WTC11 (cell line): Measurements from ENCODE around the gene CYRIA. TPM values are rescaled to one million over a fixed set of nuclear protein-coding genes. Genes with fewer than 3 reads are reported as not detected.

Experiments used
- ATAC-seq: fragments of 200-7000 bp; cut with Tn5 transposase; 2 replicates; pipeline ENCODE4 v1.10.0; 2021; ENCODE audit warnings: mild to moderate bottlenecking, moderate library complexity
- CTCF ChIA-PET: fragments of 300-600 bp; sonication (Branson Sonifier 250); formaldehyde crosslinking; loops from one replicate; lab custom pipeline; 2021; ENCODE audit warnings: antibody characterized with exemption; lab: Charles Lee
- POLR2A ChIA-PET: fragments of 350-600 bp; sonication (Branson Sonifier 250); formaldehyde crosslinking; loops from one replicate; lab custom pipeline; 2021; ENCODE audit warnings: antibody characterized with exemption; lab: Charles Lee
- DNase-seq: peaks from one replicate; pipeline ENCODE4 v3.0.0; 2021; ENCODE audit warnings: low spot score
- H3K27ac Mint-ChIP-seq: 2 replicates; pipeline ENCODE4 v1.8.0; 2021; ENCODE audit warnings: mixed read lengths
- H3K27me3 Mint-ChIP-seq: 2 replicates; pipeline ENCODE4 v1.8.0; 2021; ENCODE audit warnings: low read depth, mild to moderate bottlenecking, moderate library complexity, mixed read lengths
- H3K36me3 Mint-ChIP-seq: 2 replicates; pipeline ENCODE4 v1.8.0; 2021; ENCODE audit warnings: mixed read lengths
- H3K4me1 Mint-ChIP-seq: 2 replicates; pipeline ENCODE4 v1.8.0; 2022; ENCODE audit warnings: mixed read lengths
- H3K4me3 Mint-ChIP-seq: 2 replicates; pipeline ENCODE4 v1.8.0; 2021; ENCODE audit warnings: mild to moderate bottlenecking, moderate library complexity, mixed read lengths
- H3K9me3 Mint-ChIP-seq: 2 replicates; pipeline ENCODE4 v1.8.0; 2021; ENCODE audit warnings: mixed read lengths
- CREM ChIP-seq: sonication (generic); formaldehyde crosslinking; IDR thresholded peaks from 2 replicates; pipeline ENCODE4 v1.8.1; 2022; ENCODE audit warnings: mild to moderate bottlenecking, missing genetic modification reagents, moderate library complexity
- EMX1 ChIP-seq: fragments of 250-450 bp; sonication (Bioruptor Pico); IDR thresholded peaks from 2 replicates; pipeline ENCODE4 v1.8.0; 2021; ENCODE audit warnings: mild to moderate bottlenecking
- IRF2 ChIP-seq: sonication (generic); formaldehyde crosslinking; IDR thresholded peaks from 2 replicates; pipeline ENCODE4 v1.8.0; 2022; ENCODE audit warnings: low read depth, missing genetic modification reagents, borderline replicate concordance
- NFE2L1 ChIP-seq: sonication (generic); formaldehyde crosslinking; IDR thresholded peaks from 2 replicates; pipeline ENCODE4 v1.8.1; 2023; ENCODE audit warnings: missing genetic modification reagents
- NR1H2 ChIP-seq: sonication (generic); formaldehyde crosslinking; IDR thresholded peaks from 2 replicates; pipeline ENCODE4 v1.9.0; 2021; ENCODE audit warnings: mild to moderate bottlenecking, moderate library complexity, missing genetic modification reagents
- RORB ChIP-seq: fragments of 250-450 bp; sonication (Bioruptor Pico); IDR thresholded peaks from 2 replicates; pipeline ENCODE4 v1.9.0; 2021; ENCODE audit warnings: mild to moderate bottlenecking
- SP1 ChIP-seq: sonication (generic); formaldehyde crosslinking; conservative IDR thresholded peaks from 2 replicates; pipeline ENCODE4 v1.8.1; 2022; ENCODE audit warnings: missing genetic modification reagents
- ZNF121 ChIP-seq: sonication (generic); formaldehyde crosslinking; IDR thresholded peaks from 2 replicates; pipeline ENCODE4 v1.8.0; 2023; ENCODE audit warnings: missing genetic modification reagents
- ZNF317 ChIP-seq: sonication (generic); formaldehyde crosslinking; IDR thresholded peaks from 2 replicates; pipeline ENCODE4 v1.8.1; 2023; ENCODE audit warnings: low read depth, mild to moderate bottlenecking, moderate library complexity, missing genetic modification reagents, borderline replicate concordance
- ZNF671 ChIP-seq: fragments of 250-450 bp; sonication (Bioruptor Pico); IDR thresholded peaks from 2 replicates; pipeline ENCODE4 v1.8.0; 2021; ENCODE audit warnings: mild to moderate bottlenecking
- total RNA-seq: library from RNA; stranded (reverse); gene quantifications from 3 replicates; pipeline ENCODE4 v1.2.3, GENCODE V29; 2021
- TF ChIP-seq, protein P1 (sequence below): fragments of 250-450 bp; sonication (Bioruptor Pico); IDR thresholded peaks from 2 replicates; pipeline ENCODE4 v1.9.0; 2021; ENCODE audit warnings: mild to moderate bottlenecking, borderline replicate concordance
- TF ChIP-seq, protein P2 (sequence below): sonication (generic); formaldehyde crosslinking; IDR thresholded peaks from 2 replicates; pipeline ENCODE4 v1.8.0; 2022; ENCODE audit warnings: missing genetic modification reagents
- TF ChIP-seq, protein P3 (sequence below): sonication (generic); formaldehyde crosslinking; IDR thresholded peaks from 2 replicates; pipeline ENCODE4 v1.8.1; 2022; ENCODE audit warnings: mild to moderate bottlenecking, missing genetic modification reagents, moderate library complexity, borderline replicate concordance

Gene CYRIA
- total RNA-seq, 1 experiment from 2014 or later: 8.3 TPM

- Mint-ChIP-seq H3K27ac (no peak overlapping the region; the same call in 1 of the 2 replicates), H3K4me3 (no peak overlapping the region), H3K27me3 (no peaks in the 10 kb centered on the region), H3K36me3 (peaks cover 5% of the 10 kb centered on the region; the same call in 1 of the 2 replicates), H3K9me3 (peaks cover 10% of the 10 kb centered on the region; the same call in 1 of the 2 replicates), H3K4me1 (peaks cover 38% of the 10 kb centered on the region)
- DNase-seq (no peak), ATAC-seq (peak; percentile 56)
- TF ChIP-seq, protein P1, sequence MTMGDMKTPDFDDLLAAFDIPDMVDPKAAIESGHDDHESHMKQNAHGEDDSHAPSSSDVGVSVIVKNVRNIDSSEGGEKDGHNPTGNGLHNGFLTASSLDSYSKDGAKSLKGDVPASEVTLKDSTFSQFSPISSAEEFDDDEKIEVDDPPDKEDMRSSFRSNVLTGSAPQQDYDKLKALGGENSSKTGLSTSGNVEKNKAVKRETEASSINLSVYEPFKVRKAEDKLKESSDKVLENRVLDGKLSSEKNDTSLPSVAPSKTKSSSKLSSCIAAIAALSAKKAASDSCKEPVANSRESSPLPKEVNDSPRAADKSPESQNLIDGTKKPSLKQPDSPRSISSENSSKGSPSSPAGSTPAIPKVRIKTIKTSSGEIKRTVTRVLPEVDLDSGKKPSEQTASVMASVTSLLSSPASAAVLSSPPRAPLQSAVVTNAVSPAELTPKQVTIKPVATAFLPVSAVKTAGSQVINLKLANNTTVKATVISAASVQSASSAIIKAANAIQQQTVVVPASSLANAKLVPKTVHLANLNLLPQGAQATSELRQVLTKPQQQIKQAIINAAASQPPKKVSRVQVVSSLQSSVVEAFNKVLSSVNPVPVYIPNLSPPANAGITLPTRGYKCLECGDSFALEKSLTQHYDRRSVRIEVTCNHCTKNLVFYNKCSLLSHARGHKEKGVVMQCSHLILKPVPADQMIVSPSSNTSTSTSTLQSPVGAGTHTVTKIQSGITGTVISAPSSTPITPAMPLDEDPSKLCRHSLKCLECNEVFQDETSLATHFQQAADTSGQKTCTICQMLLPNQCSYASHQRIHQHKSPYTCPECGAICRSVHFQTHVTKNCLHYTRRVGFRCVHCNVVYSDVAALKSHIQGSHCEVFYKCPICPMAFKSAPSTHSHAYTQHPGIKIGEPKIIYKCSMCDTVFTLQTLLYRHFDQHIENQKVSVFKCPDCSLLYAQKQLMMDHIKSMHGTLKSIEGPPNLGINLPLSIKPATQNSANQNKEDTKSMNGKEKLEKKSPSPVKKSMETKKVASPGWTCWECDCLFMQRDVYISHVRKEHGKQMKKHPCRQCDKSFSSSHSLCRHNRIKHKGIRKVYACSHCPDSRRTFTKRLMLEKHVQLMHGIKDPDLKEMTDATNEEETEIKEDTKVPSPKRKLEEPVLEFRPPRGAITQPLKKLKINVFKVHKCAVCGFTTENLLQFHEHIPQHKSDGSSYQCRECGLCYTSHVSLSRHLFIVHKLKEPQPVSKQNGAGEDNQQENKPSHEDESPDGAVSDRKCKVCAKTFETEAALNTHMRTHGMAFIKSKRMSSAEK (CRISPR knock-in tag): no peak
- TF ChIP-seq ZNF671 (CRISPR knock-in tag): no peak
- TF ChIP-seq EMX1 (CRISPR knock-in tag): no peak
- TF ChIP-seq ZNF317 (CRISPR knock-in tag): no peak
- CTCF ChIA-PET: interaction anchor here (0.8 to 1.5 kb wide), 4 partner anchors 10 to 118 kb away, joined by 3 to 5 read pairs (median 4); no protein-coding TSS in a partner anchor
- POLR2A ChIA-PET: no interaction called here
Measured at GRCh38 chr2:16639431-16639830, 26.2 kb downstream of the CYRIA start.

DNA sequence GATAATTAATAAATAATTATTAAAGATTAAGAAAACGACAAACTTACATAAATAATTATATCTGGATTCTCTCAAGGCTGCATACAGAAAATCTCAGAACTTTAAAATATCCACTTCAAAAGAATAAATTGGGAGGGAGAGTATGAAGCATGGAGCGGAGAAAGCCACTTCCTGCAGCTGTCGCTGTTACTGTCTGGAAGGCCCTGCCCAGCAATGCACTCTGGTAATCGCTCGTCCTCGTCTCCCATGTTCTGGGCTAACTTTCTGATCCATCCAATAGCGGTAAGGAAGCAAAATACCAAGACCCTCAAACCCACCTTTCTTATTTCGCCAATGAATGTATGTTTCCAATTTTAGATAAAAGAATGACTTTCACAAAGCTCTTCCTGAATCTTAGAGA lies 26.7 kb downstream of the CYRIA start:
- ChIA-PET CTCF (interaction anchor here (0.8 to 1.5 kb wide), 4 partner anchors 9 to 118 kb away, joined by 3 to 5 read pairs (median 4); no protein-coding TSS in a partner anchor), POLR2A (no interaction called here)
- TF ChIP-seq SP1 (CRISPR knock-in tag) (no peak), CREM (CRISPR knock-in tag) (no peak)
- TF ChIP-seq, protein P2, sequence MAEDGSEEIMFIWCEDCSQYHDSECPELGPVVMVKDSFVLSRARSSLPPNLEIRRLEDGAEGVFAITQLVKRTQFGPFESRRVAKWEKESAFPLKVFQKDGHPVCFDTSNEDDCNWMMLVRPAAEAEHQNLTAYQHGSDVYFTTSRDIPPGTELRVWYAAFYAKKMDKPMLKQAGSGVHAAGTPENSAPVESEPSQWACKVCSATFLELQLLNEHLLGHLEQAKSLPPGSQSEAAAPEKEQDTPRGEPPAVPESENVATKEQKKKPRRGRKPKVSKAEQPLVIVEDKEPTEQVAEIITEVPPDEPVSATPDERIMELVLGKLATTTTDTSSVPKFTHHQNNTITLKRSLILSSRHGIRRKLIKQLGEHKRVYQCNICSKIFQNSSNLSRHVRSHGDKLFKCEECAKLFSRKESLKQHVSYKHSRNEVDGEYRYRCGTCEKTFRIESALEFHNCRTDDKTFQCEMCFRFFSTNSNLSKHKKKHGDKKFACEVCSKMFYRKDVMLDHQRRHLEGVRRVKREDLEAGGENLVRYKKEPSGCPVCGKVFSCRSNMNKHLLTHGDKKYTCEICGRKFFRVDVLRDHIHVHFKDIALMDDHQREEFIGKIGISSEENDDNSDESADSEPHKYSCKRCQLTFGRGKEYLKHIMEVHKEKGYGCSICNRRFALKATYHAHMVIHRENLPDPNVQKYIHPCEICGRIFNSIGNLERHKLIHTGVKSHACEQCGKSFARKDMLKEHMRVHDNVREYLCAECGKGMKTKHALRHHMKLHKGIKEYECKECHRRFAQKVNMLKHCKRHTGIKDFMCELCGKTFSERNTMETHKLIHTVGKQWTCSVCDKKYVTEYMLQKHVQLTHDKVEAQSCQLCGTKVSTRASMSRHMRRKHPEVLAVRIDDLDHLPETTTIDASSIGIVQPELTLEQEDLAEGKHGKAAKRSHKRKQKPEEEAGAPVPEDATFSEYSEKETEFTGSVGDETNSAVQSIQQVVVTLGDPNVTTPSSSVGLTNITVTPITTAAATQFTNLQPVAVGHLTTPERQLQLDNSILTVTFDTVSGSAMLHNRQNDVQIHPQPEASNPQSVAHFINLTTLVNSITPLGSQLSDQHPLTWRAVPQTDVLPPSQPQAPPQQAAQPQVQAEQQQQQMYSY: no peak
- TF ChIP-seq, protein P3, sequence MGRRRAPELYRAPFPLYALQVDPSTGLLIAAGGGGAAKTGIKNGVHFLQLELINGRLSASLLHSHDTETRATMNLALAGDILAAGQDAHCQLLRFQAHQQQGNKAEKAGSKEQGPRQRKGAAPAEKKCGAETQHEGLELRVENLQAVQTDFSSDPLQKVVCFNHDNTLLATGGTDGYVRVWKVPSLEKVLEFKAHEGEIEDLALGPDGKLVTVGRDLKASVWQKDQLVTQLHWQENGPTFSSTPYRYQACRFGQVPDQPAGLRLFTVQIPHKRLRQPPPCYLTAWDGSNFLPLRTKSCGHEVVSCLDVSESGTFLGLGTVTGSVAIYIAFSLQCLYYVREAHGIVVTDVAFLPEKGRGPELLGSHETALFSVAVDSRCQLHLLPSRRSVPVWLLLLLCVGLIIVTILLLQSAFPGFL (CRISPR knock-in tag): no peak
- Mint-ChIP-seq H3K9me3 (peaks cover 10% of the 10 kb centered on the region; the same call in 1 of the 2 replicates), H3K4me1 (peaks cover 38% of the 10 kb centered on the region), H3K27me3 (no peaks in the 10 kb centered on the region), H3K27ac (no peak overlapping the region), H3K4me3 (no peak overlapping the region), H3K36me3 (peaks cover 5% of the 10 kb centered on the region; the same call in 1 of the 2 replicates)
- ATAC-seq (peak; percentile 29; the same call in 1 of the 2 replicates), DNase-seq (no peak)

DNA sequence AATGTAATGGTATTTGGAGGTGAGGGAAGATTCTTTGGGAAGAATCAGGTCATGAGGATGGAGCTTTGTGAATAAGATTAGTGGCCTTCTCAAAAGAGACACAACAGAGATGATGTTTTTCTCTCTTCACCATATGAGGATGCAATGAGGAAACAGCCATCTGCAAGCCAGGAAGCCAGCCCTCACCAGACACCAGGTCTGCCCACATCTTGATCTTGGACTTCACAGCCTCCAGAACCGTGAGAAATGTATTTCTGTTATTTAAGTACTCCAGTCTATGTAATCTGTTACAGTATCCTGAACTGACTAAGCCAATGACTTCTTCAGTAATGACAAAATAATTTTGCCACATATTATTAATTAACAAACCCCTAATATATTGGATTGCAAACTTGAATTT lies 28.3 kb downstream of the CYRIA start:
- ATAC-seq: no peak
- no peak overlapping the region for H3K4me3 Mint-ChIP-seq
- H3K4me1 Mint-ChIP-seq: peaks cover 47% of the 10 kb centered on the region
- H3K27me3 Mint-ChIP-seq: no peaks in the 10 kb centered on the region
- CTCF ChIA-PET: interaction anchor here (0.6 kb wide), 1 partner anchor 111 kb away, joined by 3 read pairs; no protein-coding TSS in a partner anchor
- no peak for TF ChIP-seq IRF2 (CRISPR knock-in tag)
- TF ChIP-seq CREM (CRISPR knock-in tag): no peak
- TF ChIP-seq RORB (CRISPR knock-in tag): no peak
- no peak for TF ChIP-seq NFE2L1 (CRISPR knock-in tag)
- no peak for TF ChIP-seq NR1H2 (CRISPR knock-in tag)
- TF ChIP-seq ZNF121 (CRISPR knock-in tag): no peak
- TF ChIP-seq, all 79 proteins: peak for 0
- DNase-seq: no peak
- peaks cover 5% of the 10 kb centered on the region; the same call in 1 of the 2 replicates for H3K36me3 Mint-ChIP-seq
- POLR2A ChIA-PET: no interaction called here
- H3K27ac Mint-ChIP-seq: no peak overlapping the region
- peaks cover 10% of the 10 kb centered on the region; the same call in 1 of the 2 replicates for H3K9me3 Mint-ChIP-seq
